Esophagus mucosa (tissue), 1 donor: ENCODE results near the gene SNX10. TPM values are rescaled to one million over a fixed set of nuclear protein-coding genes. Genes with fewer than 3 reads are reported as not detected.
"Not testable (repeated sequence)": the region's sequence is repeated elsewhere in the genome, so short reads cannot be mapped to it uniquely, and the experiment has no call there.

Experiments
- ATAC-seq: fragments of 200-7000 bp; cut with Tn5 transposase; one replicate; pipeline ENCODE4 v1.9.1; 2020
- total RNA-seq: library from RNA; stranded (reverse); gene quantifications from one replicate; pipeline ENCODE4 v1.2.4, GENCODE V29; 2023
- donor health status: DM: yes; HTN: yes; CAD: no.

SNX10 gene, protein sequence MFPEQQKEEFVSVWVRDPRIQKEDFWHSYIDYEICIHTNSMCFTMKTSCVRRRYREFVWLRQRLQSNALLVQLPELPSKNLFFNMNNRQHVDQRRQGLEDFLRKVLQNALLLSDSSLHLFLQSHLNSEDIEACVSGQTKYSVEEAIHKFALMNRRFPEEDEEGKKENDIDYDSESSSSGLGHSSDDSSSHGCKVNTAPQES
- total RNA-seq, result 2.1 TPM

DNA sequence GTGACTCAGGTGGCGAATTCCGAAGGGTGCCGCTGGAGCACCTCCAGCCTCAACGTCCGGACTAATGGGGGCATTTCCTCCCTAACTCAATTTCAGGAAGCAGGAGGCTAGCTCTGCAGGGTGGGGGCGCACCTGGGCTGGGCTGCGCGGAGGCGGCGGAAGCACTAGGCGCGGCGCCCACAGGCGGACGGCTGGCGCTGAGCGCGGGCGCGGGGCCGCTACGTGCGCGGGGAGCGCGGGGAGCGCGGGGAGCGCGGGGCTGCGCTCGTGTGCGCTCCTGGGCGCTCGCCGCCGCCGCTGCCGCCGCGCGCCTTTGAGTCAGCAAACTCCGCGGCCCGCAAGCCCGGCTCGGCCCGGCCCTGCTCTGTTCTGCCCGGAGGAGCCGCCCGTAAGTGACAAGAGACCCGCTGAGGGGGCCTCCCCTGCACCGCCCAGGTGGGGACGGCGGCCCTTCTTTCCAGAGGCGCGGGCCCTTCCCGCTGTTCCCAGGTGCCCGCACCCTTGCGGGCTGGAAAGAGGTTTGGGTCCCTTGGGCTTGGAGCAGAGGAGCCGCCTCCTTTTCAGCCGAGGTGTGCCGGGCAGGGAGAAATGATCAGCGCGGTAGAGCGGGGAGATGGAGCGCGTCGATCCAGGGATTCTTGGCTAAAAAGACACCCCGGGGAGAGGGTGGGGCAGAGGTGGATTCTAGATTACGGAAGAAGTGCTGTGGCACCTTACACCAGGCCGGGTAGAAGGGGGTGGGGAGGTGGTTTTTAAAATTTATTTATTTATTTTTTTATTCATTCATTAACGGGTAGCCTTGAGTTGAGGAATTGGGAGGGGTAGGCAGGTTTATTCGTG, at the start of gene SNX10:
Gene SNX10, plus strand, starts transcription at position 164 of the 840 bp plus-strand sequence. CDS start 54,581 bp downstream, outside the sequence.
- peak; percentile 75 for ATAC-seq

DNA sequence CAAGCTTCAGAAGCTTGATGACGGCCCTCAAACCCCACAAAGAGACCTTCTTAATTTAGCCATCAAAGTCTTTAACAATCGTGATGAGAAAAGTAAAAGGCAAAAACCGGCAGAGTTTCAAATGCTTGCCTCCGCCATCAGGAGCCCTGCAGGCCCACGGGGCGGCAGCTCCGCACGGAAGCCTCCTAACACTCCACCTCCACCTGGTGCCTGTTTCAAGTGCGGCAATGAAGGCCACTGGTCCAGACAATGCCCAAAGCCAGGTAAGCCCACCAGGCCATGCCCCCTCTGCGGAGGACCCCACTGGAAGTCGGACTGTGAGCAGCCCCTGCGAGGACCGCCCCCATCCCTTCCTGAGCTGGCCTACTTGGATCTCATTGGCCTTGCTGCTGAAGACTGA, 46.5 kb upstream of the SNX10 start:
- no peak for ATAC-seq

- ATAC-seq, result no peak
These were observed 41.4 kb upstream of the SNX10 start for GRCh38 chr7:26250239-26250638.

DNA sequence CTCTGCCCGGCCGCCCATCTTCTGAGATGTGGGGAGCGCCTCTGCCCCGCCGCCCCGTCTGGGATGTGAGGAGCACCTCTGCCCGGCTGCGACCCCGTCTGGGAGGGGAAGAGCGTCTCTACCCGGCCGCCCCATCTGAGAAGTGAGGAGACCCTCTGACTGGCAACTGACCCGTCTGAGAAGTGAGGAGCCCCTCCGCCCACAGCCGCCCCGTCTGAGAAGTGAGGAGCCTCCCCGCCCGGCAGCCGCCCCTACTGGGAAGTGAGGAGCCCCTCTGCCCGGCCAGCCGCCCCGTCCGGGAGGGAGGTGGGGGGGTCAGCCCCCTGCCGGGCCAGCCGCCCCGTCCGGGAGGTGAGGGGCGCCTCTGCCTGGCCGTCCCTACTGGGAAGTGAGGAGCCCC, 29.8 kb upstream of the SNX10 start:
- ATAC-seq, result not testable (repeated sequence)

- ATAC-seq, result no peak
These were observed 26.6 kb upstream of the SNX10 start for GRCh38 chr7:26265065-26265464.

GRCh38 chr7:26265499-26266075, 26.1 kb upstream of the SNX10 start:
- ATAC-seq, result no peak

GRCh38 chr7:26267601-26268166, 24.0 kb upstream of the SNX10 start:
- no peak for ATAC-seq

GRCh38 chr7:26275213-26275612, 16.4 kb upstream of the SNX10 start:
- ATAC-seq, result no peak

DNA sequence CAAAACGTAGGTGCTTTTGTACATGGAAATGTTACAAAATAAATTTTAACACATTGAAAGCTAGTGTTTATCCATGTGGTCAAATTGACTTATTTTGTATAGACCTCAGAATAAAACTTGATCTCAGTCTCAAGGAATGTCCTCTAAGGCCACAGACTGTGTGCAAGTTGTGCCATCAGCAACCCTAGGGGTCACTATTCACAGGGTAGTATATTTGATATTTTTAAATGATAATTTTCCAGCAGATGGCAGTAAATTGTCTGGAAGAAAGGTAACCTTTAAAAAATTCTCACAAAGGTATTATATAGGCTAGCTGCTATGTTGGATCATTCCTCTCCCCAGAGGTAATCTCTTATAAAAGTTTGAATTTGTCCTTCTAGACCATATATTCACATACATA, 12.9 kb upstream of the SNX10 start:
- peak; percentile 23 for ATAC-seq

- ATAC-seq, result no peak
These were observed 12.3 kb upstream of the SNX10 start for GRCh38 chr7:26279405-26279804.

- no peak for ATAC-seq
These were observed 11.6 kb upstream of the SNX10 start for GRCh38 chr7:26280097-26280496.

DNA sequence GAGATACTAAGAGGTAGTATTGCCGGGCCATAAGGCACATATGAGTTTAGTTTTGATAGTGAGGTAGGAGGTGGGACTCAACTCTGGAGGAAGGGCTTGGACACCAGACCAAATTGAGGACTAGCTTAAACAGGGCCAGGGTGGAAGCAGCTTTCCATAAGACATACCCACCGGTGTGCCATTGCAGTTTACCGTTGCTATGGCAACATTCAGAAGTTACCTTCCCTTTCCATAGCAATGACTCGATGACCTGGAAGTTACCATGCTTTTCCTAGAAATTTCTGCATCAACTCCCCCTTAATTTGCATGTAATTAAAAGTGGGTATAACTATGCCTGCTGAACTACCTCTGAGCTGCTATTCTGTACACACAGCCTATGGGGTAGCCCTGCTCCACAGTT, 10.9 kb upstream of the SNX10 start:
- no peak for ATAC-seq

- peak; percentile 24 for ATAC-seq
These were observed 7.2 kb upstream of the SNX10 start for GRCh38 chr7:26284477-26284876.

DNA sequence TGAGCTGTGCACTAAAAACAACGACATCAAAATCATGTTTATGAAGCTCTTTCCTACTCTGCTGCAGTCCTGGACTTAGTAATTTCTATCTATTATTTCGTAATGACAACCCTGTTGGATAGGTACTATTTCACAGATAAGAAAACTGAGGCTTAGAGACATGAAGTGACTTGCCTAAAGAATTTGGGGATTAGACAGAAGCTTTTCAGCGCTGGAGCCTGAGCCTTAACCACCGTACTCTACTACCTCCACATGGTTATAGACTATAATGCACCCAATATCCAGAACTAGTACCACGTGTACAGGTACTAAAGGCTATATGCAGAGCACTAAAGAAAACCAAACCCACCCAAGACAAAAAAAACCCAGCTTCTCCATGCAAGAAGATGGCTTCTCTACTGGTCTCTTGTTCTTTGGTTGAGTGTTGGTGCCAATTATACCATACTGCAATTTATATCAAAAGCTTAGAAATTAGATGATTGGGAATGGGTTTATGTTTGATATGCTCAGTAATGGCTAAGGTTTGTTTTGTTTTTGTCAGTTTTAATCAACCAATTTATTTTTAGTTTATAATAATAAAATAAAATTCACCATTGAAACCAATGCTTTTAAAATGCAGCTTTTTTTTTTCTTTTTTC, 6.5 kb upstream of the SNX10 start:
- peak; percentile 98 for ATAC-seq

- no peak for ATAC-seq
These were observed 5.5 kb upstream of the SNX10 start for GRCh38 chr7:26286157-26286556.

- not testable (repeated sequence) for ATAC-seq
These were observed 3.5 kb upstream of the SNX10 start for GRCh38 chr7:26288126-26288525.

DNA sequence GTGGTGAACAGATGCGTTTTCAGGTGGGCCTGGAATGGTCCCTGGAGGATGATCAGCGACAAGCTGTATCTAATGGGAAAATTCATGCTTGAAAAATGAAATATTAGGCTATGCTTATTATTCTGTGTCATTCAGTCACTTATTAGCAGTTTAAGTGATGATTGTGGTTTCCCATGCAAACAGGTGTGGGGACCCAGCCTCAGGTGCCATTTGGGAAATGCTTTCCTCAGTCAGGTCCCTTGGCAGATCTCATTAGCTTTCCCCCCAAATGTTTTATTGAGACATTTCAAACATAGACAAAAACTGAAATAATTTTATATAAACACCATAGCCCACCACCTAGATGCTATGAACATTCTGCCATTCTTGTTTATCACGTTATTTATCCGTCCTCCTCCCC, 411 bp upstream of the SNX10 start:
- no peak for ATAC-seq

- no peak for ATAC-seq
These were observed 1.3 kb downstream of the SNX10 start for GRCh38 chr7:26292768-26293560.

DNA sequence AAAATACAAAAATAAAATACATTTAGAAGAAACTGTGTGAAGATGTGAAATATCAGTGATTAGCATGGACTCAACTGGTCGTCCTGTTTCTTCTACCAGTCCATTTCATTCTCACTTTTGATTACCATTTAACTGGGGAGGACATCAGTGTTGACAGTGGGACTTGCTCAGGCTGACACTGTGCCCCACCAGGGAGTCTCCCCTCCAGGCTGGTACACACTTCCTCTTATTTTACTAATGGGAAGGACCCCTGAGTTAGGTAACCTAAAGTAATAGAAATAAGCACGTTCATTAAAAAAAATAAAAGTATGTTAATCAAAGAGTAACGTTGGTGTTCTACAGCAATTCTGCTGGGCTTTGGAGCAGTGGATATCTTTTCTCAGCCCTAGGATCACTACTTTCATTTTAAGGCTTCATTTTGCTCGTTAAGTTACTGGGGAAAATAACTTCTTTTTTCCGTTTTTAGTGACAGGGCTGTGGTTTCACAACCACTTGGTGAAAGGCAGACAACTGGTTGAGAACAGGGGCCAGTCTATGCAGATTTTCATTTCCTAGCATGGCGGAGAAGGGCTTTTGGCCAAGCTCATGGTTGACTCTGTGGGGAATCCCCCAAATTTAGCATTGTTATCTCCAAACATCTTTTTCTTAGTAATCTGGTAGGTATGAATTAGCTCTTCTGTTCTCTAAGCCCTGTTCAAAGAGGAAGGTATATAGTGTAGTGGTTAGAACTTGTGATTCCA, 2.1 kb downstream of the SNX10 start:
- peak; percentile 50 for ATAC-seq

DNA sequence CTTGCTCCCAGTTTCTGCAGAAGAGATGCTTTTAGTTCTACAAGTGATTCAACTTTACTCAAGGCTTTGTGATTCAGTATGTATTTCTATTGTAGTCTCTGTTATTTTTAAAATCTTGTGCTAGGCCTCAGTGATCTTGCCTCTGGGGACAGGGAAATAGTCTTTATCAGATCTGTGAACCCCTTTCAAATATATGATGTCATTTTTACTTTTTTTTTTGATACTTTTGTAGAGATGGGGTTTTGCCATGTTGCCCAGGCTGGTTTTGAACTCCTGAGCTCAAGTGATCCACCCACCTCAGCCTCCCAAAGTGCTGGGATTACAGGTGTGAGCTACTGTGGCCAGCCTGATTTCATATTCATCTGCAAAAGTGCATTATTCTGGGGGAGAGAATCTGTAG, 3.4 kb downstream of the SNX10 start:
- no peak for ATAC-seq

- no peak for ATAC-seq
These were observed 3.9 kb downstream of the SNX10 start for GRCh38 chr7:26295586-26295985.
